Astrocyte (in vitro differentiated cells and primary cell): ENCODE data around the gene RABGAP1L.

ENCODE experiments used
- CTCF ChIP-seq: IDR thresholded peaks from 2 replicates; pipeline ENCODE4 v1.5.1; 2011; ENCODE audit warnings: low read depth, mild to moderate bottlenecking, inconsistent platforms, low read length, moderate library complexity; ENCODE audit not compliant: insufficient read depth
- EZH2 ChIP-seq: IDR thresholded peaks from 2 replicates; pipeline ENCODE4 v1.6.1; 2012; ENCODE audit warnings: mild to moderate bottlenecking, low read length, inconsistent platforms; ENCODE audit not compliant: insufficient read depth

GRCh38 chr1:174405219-174405618, 245.9 kb downstream of the RABGAP1L start:
- no peak for TF ChIP-seq CTCF
- no peak for TF ChIP-seq EZH2
